HepG2 (cell line): ENCODE measurements around the gene CLIC1. TPM values are rescaled to one million over a fixed set of nuclear protein-coding genes. Genes with fewer than 3 reads are reported as not detected.
"Not testable (repeated sequence)": the region's sequence is repeated elsewhere in the genome, so short reads cannot be mapped to it uniquely, and the experiment has no call there.

Experiments used
- ATAC-seq: fragments of 200-7000 bp; cut with Tn5 transposase; 3 replicates; pipeline ENCODE4 v1.9.1; 2020; ENCODE audit warnings: mild to moderate bottlenecking, moderate library complexity
- BruUV-seq: library from RNA; stranded (reverse); fragments of 400-500 nt; replicated peaks from 2 replicates; lab custom pipeline; 2021; lab: Mats Ljungman, UMichigan
- CTCF ChIA-PET: fragments of 300-600 bp; formaldehyde crosslinking; extraction: SDS; loops from one replicate; lab custom pipeline; 2021; ENCODE audit warnings: low total read pairs, inconsistent platforms, low intra/inter-chr PET ratio; lab: Yijun Ruan, JAX
- POLR2A ChIA-PET: fragments of 350-600 bp; sonication (Branson Sonifier 250); formaldehyde crosslinking; loops from one replicate; lab custom pipeline; 2020; ENCODE audit warnings: antibody characterized with exemption, inconsistent platforms; lab: Yijun Ruan, JAX
- DNase-seq: peaks from one replicate; pipeline ENCODE4 v3.0.0-alpha.2; 2015; ENCODE audit warnings: low spot score
- FAIRE-seq: peaks from 3 replicates; lab custom pipeline; 2011; peaks lifted over from hg19 to GRCh38; lab: Jason Lieb, UNC
- H2AFZ ChIP-seq: one replicate; pipeline ENCODE4 v1.6.1; 2011; ENCODE audit warnings: low read length, inconsistent platforms
- H3K27ac ChIP-seq: fragments of 300-600 bp; 3 replicates; pipeline ENCODE4 v1.8.0; 2011; ENCODE audit warnings: mixed run types, mild to moderate bottlenecking, mixed read lengths, low read length, inconsistent platforms; ENCODE audit not compliant: insufficient read depth; ENCODE audit errors: extremely low read length
- H3K27me3 ChIP-seq, 2 experiments: fragments of 200-600 bp in 1 of 2; 2 replicates in 1 of 2; 3 replicates in 1 of 2; pipeline versions ENCODE4 v1.6.0 to v1.8.0; 2011; ENCODE audit warnings: low read length in 2 of 2, mild to moderate bottlenecking in 2 of 2, moderate library complexity in 2 of 2, inconsistent platforms in 1 of 2; ENCODE audit not compliant: insufficient read depth in 2 of 2, control insufficient read depth in 1 of 2
- H3K36me3 ChIP-seq, 2 experiments: fragments of 200-600 bp in 1 of 2; replicated peaks in 1 of 2; 2 replicates in 1 of 2; 3 replicates in 1 of 2; pipeline versions ENCODE4 v1.5.1 to v1.8.0; 2011; ENCODE audit warnings: low read length in 2 of 2, inconsistent platforms in 1 of 2; ENCODE audit not compliant: insufficient read depth in 2 of 2, control insufficient read depth in 1 of 2
- H3K4me1 ChIP-seq: 2 replicates; pipeline ENCODE4 v1.5.1; 2012; ENCODE audit warnings: low read length, inconsistent platforms; ENCODE audit not compliant: insufficient read depth
- H3K4me2 ChIP-seq: 2 replicates; pipeline ENCODE4 v1.6.0; 2011; ENCODE audit warnings: low read depth, low read length, inconsistent platforms
- H3K4me3 ChIP-seq, 3 experiments: fragments of 200-600 bp in 1 of 3; sonication (generic), shearing (Covaris generic) in 1 of 3; replicated peaks in 1 of 3; 2 replicates each; pipeline ENCODE4 v1.5.1; 2011 to 2016; ENCODE audit warnings: low read length in 3 of 3, inconsistent platforms in 2 of 3, low read depth in 2 of 3, mild to moderate bottlenecking in 2 of 3, control low read depth in 1 of 3, mixed read lengths in 1 of 3; ENCODE audit not compliant: insufficient read depth in 1 of 3
- H3K79me2 ChIP-seq: one replicate; pipeline ENCODE4 v1.6.1; 2011; ENCODE audit warnings: low read length, inconsistent platforms; ENCODE audit not compliant: insufficient read depth
- H3K9ac ChIP-seq: 2 replicates; pipeline ENCODE4 v1.6.0; 2011; ENCODE audit warnings: mild to moderate bottlenecking, low read depth, low read length, inconsistent platforms; ENCODE audit not compliant: insufficient read depth
- H3K9me3 ChIP-seq: 2 replicates; pipeline ENCODE4 v1.5.1; 2012; ENCODE audit warnings: mild to moderate bottlenecking, low read length
- H4K20me1 ChIP-seq: 2 replicates; pipeline ENCODE4 v1.6.0; 2011; ENCODE audit warnings: inconsistent platforms, mild to moderate bottlenecking, low read length, moderate library complexity; ENCODE audit not compliant: insufficient read depth
- CEBPG ChIP-seq: IDR thresholded peaks from 2 replicates; pipeline ENCODE4 v1.6.1; 2016
- NBN ChIP-seq: fragments of 450-650 bp; conservative IDR thresholded peaks from 2 replicates; pipeline ENCODE4 v1.6.1; 2017
- TBP ChIP-seq: sonication (generic); formaldehyde crosslinking; IDR thresholded peaks from 2 replicates; pipeline ENCODE4 v1.5.0; 2020; ENCODE audit warnings: missing genetic modification reagents
- ZNF292 ChIP-seq: sonication (generic); formaldehyde crosslinking; IDR thresholded peaks from 2 replicates; pipeline ENCODE4 v1.8.1; 2022; ENCODE audit warnings: mild to moderate bottlenecking, low read depth, missing genetic modification reagents, borderline replicate concordance
- WGBS: methylation state at CpG from one replicate; pipeline ENCODE4 v1.1.6; 2017; ENCODE audit warnings: low lambda C conversion rate; 5-methylcytosine and 5-hydroxymethylcytosine counted together
- in situ Hi-C: cut with HindIII; loops from 2 replicates; pipeline ENCODE4 v1.10.0; 2017; ENCODE audit warnings: low pct_unique_long_range_greater_than_20kb; ENCODE audit not compliant: extremely low pct_ligation_motif_present
- intact Hi-C: fragments of 100-400 bp; cut with micrococcal nuclease; formaldehyde crosslinking; loops from one replicate; pipeline ENCODE4 v1.10.0; 2022; ENCODE audit not compliant: unreplicated experiment
- polyA plus RNA-seq, 8 experiments: library from polyadenylated mRNA; depleted of rRNA in 3 of 8; stranded (reverse) in 7 of 8; unstranded in 1 of 8; fragments of >200 nt; fragmentation: Illumina TruSeq in 4 of 8; extraction: Trizol in 4 of 8; gene quantifications; 2 replicates each; pipeline versions ENCODE4 v1.2.1 to v1.2.3, GENCODE V29; 2011 to 2016; ENCODE audit warnings: low read depth in 4 of 8, missing spikeins in 1 of 8, mixed read lengths in 1 of 8; ENCODE audit not compliant: insufficient read depth in 1 of 8
- total RNA-seq, 5 experiments: library from RNA; depleted of rRNA; stranded (reverse); fragments of >200 nt; fragmentation: Illumina TruSeq; extraction: Trizol; gene quantifications; 2 replicates each; pipeline ENCODE4 v1.2.3, GENCODE V29; 2016; ENCODE audit warnings: low read depth in 1 of 5
- TF ChIP-seq, protein P1 (sequence below): sonication (generic); formaldehyde crosslinking; IDR thresholded peaks from 2 replicates; pipeline ENCODE4 v1.4.0; 2020; ENCODE audit warnings: mild to moderate bottlenecking, missing genetic modification reagents
- TF ChIP-seq, protein P2 (sequence below): sonication (generic); formaldehyde crosslinking; IDR thresholded peaks from 2 replicates; pipeline ENCODE4 v1.4.0; 2020; ENCODE audit warnings: missing genetic modification reagents, mild to moderate bottlenecking, borderline replicate concordance
- TF ChIP-seq, protein P3 (sequence below): sonication (generic); formaldehyde crosslinking; IDR thresholded peaks from 2 replicates; pipeline ENCODE4 v1.5.0; 2020; ENCODE audit warnings: mild to moderate bottlenecking, missing genetic modification reagents

The CLIC1 gene
- total and polyA plus RNA-seq, 2 of the 13 experiments (the other 11 are each of a cell fraction or from before 2014, with no cell fraction given), result 602 to 891 TPM

DNA sequence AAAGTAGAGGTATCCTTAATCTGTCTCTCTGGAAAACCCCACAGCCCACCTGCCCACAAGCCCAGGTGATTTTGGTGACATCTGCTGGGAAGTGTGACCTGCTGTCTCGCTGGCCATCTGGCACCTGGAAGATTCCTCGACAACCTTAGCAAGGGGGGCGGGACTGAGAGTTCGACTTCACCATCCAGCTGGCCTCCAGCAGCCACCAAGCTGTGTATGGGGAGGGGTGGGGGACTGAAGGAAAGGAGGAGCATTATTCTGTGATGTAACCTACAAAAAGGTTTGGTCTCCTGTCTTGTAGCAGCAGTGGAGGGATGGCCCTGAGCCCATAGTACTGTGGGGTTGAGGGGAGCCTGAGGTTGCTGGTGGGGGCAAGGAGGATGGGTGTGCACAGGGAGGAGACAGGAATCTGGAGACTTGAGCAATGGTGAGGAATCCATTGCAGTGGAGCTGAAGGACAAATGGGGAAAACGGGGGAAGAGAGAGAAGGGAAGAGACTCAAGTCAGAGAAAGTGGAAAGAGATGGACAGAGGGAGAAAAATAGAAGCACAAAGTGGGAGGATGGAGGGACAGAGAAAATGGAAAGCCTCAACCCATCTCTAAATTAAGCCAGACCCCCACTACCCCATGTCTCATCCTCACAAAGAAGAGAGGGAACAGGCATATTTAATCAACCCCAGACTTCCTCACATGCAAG is 25.7 kb downstream of the CLIC1 start:
- TF ChIP-seq TBP (CRISPR knock-in tag) (no peak), NBN (0 out of 2 replicates have a peak, but pooled peaks have one; percentile 32)
- TF ChIP-seq, protein P1, sequence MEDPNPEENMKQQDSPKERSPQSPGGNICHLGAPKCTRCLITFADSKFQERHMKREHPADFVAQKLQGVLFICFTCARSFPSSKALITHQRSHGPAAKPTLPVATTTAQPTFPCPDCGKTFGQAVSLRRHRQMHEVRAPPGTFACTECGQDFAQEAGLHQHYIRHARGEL (CRISPR knock-in tag), result 0 out of 2 replicates have a peak, but pooled peaks have one; percentile 50
- TF ChIP-seq, all 625 proteins: peak for 2
- no peak overlapping the region for H3K4me3 ChIP-seq
- H3K4me1 ChIP-seq, result peaks cover 24% of the 10 kb centered on the region
- in situ Hi-C loops, result no loop called here
- H3K9me3 ChIP-seq, result no peaks in the 10 kb centered on the region
- DNase-seq (no peak), ATAC-seq (no peak), FAIRE-seq (no peak)
- POLR2A ChIA-PET, result interaction anchor here (0.9 to 5.1 kb wide), 2 partner anchors 8 to 27 kb away, joined by 3 to 31 read pairs; partner anchors contain the start of gene ABHD16A
- intact Hi-C loops, result no loop called here
- H2AFZ ChIP-seq, result no peak overlapping the region
- no peaks in the 10 kb centered on the region for H3K36me3 ChIP-seq
- peaks cover 11 to 48% of the 10 kb centered on the region in 2 experiments; a peak in 4 of 5 replicates for H3K27me3 ChIP-seq
- BruUV-seq, result no TSS peak
- H3K4me2 ChIP-seq, result no peak overlapping the region
- no peak overlapping the region for H3K27ac ChIP-seq
- CTCF ChIA-PET, result no interaction called here
- 47% methylated on average over 5 of the region's 5 CpGs for WGBS
- H3K9ac ChIP-seq, result no peak overlapping the region
- H3K79me2 ChIP-seq, result no peaks in the 10 kb centered on the region
- no peaks in the 10 kb centered on the region for H4K20me1 ChIP-seq

DNA sequence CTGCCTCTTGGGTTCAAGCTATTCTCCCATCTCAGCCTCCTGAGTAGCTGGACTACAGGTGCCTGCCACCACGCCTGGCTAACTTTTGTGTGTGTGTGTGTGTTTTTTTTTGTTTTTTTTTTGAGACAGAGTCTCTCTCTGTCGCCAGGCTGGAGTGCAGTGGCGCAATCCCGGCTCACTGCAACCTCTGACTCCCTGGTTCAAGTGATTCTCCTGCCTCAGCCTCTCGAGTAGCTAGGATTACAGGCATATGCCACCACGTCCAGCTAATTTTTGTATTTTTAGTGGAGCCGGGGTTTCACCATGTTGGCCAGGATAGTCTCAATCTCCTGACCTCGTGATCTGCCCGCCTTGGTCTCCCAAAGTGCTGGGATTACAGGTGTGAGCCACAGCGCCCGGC is 27.2 kb downstream of the CLIC1 start:
- H3K4me3 ChIP-seq, CTCF ChIA-PET, BruUV-seq, H4K20me1 ChIP-seq, H3K9ac ChIP-seq, H3K27ac ChIP-seq, DNase-seq, in situ Hi-C loops, H3K36me3 ChIP-seq, ATAC-seq, H3K4me2 ChIP-seq, FAIRE-seq, H3K9me3 ChIP-seq, intact Hi-C loops, H2AFZ ChIP-seq, H3K79me2 ChIP-seq: not testable (repeated sequence)
- POLR2A ChIA-PET, result interaction anchor here (1.1 kb wide), 1 partner anchor 57 kb away, joined by 4 read pairs; no protein-coding TSS in a partner anchor
- WGBS, result 25% methylated on average over 11 of the region's 11 CpGs
- Histone ChIP-seq H3K4me1 (peaks cover 21% of the 10 kb centered on the region), H3K27me3 (peaks cover 9 to 36% of the 10 kb centered on the region in 2 experiments; a peak in 3 of 5 replicates)
- TF ChIP-seq, protein P2, sequence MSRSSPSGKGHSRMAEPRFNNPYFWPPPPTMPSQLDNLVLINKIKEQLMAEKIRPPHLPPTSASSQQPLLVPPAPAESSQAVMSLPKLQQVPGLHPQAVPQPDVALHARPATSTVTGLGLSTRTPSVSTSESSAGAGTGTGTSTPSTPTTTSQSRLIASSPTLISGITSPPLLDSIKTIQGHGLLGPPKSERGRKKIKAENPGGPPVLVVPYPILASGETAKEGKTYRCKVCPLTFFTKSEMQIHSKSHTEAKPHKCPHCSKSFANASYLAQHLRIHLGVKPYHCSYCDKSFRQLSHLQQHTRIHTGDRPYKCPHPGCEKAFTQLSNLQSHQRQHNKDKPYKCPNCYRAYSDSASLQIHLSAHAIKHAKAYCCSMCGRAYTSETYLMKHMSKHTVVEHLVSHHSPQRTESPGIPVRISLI, result peak; percentile 71; the same call in 1 of the 2 replicates
- TF ChIP-seq CEBPG (peak; percentile 64), ZNF292 (0 out of 2 replicates have a peak, but pooled peaks have one; percentile 32)
- TF ChIP-seq, protein P3, sequence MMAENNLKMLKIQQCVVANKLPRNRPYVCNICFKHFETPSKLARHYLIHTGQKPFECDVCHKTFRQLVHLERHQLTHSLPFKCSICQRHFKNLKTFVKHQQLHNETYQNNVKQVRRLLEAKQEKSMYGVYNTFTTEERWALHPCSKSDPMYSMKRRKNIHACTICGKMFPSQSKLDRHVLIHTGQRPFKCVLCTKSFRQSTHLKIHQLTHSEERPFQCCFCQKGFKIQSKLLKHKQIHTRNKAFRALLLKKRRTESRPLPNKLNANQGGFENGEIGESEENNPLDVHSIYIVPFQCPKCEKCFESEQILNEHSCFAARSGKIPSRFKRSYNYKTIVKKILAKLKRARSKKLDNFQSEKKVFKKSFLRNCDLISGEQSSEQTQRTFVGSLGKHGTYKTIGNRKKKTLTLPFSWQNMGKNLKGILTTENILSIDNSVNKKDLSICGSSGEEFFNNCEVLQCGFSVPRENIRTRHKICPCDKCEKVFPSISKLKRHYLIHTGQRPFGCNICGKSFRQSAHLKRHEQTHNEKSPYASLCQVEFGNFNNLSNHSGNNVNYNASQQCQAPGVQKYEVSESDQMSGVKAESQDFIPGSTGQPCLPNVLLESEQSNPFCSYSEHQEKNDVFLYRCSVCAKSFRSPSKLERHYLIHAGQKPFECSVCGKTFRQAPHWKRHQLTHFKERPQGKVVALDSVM (CRISPR knock-in tag), result 0 out of 2 replicates have a peak, but pooled peaks have one; percentile 57
